NOMO-1 treated with dmso at 0.1 percent for 144 hours (cell line): ENCODE results near the gene CFAP43.
"Not testable (repeated sequence)": the region's sequence is repeated elsewhere in the genome, so short reads cannot be mapped to it uniquely, and the experiment has no call there.

ENCODE experiments used
- DNase-seq: peaks from one replicate; lab custom pipeline; 2025; ENCODE audit not compliant: unreplicated experiment; lab: John Stamatoyannopoulos, UW

The CFAP43 gene

DNA sequence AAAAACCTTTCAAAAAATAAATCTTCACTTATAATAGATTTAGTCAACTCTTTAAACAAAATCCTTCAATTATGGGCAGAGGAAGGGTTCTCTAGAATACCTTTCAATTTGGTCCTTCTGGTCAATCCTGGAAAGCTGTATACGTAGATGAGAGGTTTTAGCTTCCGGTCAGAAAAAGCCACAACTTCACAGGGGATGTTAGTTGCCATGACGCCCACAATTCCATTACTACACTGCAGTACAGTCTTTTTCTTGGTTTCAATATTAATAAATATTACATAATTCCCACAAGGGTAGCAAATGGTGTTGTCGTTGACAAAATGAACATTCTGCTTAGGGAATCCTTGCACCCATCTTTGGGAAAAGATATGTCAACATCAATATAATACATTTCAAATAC is 1.7 kb downstream of the CFAP43 start:
- no peak for DNase-seq

DNA sequence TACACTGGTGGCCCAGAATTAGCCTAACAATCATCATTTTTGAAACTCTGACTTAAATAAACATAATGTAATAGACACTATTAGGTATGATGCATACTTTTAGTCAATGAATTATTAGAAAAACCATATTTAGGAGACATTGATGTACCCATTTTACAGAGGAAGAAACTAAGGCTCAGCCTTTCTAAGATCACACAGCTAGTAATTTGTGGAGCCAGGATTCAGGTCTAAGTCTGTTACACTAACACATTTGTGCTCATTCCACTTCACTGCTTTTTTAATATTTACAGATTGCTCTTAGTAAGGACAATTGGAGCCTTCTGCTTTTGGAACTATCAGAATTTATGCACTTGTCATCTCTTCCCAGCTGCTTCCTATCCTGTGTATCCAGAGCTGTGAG is 8.9 kb downstream of the CFAP43 start:
- no peak for DNase-seq

DNA sequence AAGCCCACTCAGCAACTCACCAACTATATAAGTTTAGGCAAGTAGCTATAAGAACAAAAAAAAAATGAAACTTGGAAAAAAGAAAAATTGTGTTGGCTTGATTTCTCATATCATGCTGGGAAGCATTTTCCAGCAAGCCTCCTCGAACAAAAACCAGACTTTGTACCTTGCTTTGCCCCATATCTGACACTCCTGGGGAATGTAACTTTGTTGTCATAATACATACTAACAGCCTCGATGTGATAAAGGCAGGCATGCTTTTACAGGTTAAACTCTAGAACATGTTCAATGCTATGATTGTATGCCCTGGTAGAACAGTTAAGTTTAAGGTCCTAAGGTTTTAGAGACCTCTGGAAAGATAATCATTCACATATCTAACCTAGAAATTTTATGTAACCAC is 11.6 kb downstream of the CFAP43 start:
- DNase-seq = no peak

DNA sequence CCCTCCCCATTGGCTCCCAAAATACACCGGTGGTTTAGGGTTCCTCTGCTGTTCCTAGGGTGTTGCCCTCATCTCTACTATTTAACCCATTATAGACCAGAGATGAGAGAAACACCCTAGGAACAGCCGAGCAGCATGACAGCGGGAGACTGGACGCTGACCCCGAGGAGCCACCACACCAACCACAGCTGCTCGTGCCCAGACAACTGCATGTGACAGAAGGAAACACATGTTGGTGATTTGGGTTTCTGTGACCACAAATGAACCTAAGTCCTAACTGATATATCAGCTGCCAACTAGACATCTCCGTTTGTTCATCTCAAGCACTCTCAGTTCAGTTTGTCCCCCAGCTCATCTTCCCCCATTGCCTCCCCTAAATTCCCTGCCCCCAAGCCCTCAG is 13.4 kb downstream of the CFAP43 start:
- no peak for DNase-seq

DNA sequence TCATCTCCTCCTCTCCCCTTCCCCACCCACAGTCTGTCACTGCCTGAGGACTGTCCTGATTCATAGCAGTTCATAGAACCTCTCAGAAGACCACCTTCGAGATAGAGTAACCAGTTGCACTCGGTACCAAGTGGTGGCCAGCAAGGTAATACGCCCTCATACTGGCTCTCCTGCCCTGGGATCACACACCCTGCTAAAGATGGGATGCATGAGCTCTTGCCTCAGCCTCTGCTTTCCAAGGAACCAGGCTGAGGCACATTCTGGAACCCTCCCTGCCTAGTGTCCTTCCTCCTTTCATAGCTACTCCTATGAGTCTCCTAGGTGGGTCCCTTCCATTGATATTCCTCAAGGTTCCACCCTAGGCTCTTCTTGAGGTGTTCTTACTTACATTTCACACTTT is 15.5 kb downstream of the CFAP43 start:
- no peak for DNase-seq

DNA sequence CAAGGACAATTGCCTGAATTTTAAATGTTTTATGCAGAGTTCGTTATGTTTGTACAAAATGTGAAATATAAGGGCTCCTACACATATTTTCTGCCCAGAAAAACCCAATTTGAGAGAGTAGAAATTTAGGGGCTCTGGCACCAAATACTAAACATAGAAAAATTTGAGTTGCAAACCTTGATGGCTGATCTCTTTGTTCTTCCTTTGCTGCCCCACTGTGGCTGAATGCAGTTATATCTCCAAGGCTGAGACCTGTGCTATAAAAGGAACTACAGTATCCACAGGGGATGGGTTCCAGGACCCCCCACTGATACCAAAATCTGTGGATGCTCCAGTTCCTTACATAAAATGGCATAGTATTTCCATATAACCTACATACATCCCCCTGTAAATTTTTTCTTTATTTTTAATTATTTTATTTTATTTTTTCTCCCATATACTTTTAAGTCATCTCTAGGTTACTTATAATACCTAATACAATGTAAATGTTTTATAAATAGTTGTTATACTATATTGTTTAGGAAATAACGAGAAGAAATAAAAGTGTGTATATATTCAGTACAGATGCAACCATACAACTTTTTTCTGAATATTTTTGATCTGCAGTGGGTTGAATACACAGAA is 22.5 kb downstream of the CFAP43 start:
- no peak for DNase-seq

DNA sequence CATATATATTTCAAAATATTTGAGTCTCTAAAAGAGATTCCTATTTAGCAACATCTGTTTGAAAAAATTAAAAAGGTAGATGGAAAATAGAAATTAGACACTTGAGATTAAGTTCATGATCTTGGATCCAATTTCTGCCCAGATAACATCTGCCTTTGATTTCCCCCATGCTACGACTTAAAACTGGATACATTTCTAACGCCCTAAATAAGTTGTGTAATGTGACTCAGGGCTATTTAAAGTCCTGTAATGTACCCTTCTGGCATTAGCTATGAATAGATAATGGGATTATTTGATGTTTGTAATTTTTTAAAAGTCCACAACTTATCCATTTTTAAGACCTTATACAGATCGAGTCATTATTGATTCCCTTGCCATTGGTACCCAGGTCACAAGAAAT is 23.4 kb downstream of the CFAP43 start:
- DNase-seq = no peak

DNA sequence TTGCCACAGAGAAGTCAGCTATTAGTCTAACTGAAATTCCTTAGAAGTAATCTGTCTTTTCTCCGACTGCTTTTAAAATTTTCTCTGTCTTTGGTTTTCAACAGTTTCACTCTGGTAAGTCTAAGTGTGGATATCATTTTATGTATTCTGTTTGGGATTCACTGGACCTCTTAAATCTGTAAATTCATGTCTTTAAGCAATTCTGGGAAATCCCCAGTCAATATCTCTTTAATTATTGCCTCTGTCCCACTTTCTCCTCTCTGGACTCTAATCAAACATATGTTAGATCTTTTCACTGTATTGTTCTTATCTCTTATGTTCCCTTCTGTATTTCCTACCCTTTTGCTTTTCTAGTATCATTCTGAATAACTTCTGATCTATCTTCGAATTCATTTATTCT is 29.9 kb downstream of the CFAP43 start:
- no peak for DNase-seq

DNA sequence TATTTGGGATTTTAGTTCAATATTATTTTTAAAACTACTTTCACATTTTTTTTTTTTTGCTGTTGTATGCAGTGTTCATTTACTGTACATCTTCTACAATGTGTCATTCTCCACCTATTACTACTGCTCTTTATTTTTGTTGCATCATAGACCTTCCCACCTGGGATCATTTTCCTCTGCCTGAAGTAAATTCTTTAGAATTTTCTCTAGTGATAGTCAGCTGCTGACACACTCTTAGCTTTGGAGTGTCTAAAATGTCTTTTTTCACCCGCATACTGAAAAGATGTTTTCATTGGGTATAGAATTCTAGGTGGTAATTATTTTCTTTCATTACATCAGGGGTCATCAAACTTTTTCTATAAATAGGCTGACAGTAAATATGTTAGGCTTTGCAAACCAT is 30.5 kb downstream of the CFAP43 start:
- DNase-seq = no peak

DNA sequence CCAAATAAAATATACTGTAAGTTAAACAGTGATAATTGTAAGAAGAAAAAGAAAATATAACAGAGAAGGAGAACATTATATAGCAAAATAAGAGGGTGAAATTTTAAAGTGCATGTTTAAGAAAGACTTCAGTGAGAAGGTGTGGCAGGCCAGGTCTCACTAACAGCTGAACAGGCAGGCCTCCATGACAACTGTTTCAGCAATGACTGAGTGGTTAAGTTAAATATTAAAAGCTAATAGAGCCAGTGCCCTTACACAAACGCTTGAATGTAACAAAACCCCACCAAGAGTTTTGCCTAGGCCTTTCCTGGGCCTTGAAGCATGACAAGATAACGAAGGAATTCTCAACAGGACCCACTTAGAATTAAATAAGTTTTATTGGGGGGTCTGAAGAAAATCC is 32.6 kb downstream of the CFAP43 start:
- no peak for DNase-seq

DNA sequence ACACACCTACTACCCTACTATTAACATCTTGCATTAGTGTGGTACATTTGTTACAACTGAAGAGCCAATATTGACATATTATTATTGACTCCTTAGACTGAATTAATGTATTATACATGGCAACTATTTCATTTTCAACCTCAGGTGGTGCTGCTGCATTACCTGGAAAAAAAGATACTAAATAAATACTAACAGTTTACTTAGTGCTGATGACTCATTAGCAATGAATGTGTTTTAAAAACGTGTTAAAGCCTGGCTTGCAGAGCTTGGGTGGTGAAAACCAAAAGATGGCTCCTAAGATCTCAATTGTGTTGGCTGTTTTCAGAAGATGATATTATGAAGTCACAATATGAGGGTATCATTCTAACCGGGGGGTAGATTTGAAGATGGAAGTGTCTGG is 34.8 kb downstream of the CFAP43 start:
- DNase-seq = no peak

DNA sequence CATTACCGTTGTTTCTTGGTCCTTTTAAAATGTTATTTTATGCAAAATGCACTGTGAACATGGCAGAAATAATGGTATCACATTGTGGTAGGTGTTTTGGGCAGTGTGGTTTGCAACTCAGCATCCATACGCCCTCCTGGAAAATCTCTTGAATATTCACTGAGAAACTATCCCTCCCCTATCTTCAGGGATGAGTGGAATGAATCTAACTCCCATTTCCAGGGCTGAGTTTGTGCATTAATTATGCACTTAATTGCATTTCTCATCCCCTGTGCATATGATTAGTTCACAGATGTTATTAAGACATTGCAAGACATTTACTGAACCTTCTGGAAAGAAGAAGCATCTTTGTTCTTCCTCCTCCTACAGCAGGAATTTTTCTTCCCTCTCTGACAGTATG is 36.5 kb downstream of the CFAP43 start:
- DNase-seq = no peak

DNA sequence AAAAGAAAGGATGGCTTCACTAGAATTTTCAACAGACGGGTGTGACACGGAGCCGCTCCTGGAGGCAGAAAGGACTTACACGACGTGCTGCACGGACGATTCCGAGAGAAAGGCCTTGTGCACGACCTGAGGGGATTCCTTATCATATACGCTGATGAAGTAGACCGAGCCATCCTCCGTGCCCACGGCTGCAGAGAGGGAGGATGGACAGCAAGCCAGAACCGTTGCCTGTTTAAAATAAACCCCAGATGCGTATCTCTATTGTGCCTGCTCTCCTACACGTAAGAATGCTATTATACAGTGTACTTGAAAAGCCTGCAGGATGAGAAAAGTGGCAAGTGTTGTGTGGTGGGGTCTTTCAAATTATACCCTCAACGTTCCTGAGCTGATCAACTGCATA is 38.4 kb downstream of the CFAP43 start:
- DNase-seq = no peak

DNA sequence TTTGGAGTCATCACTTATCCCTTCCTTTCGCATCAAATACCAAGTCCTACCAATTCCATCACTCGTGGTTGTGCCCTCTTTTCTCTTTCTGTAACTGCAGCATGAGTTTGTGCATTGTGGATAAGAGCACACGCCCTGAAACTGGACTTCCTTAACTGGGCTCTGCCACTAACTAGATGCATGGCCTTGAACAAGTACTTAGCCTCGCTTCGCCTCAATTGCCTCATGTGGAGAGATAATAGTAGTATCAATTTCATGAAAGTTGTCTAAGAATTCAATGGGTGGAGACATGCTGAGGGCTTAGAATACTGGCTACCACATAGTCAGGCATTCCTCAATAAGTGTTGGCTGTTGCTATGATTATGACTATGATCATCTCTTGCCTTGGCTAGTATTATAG is 41.5 kb downstream of the CFAP43 start:
- DNase-seq = no peak

DNA sequence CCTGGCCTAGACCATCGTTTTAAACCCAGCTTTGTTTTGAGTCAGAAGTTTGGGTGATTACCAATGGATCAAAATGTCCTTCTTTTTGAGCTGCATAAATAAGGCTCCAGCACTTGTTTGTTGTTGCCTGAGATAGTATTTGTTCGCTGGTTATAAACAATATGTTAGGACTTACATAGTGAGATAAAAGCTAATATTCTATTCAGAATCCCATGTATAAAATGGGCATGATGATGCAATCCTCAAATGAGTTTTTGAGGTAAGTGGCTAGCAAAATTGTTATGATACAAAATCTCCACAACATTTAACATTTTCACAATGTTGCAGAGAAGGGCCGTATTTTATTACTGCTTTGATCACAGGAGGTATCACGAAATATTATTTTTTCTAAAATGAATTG is 48.5 kb downstream of the CFAP43 start:
- no peak for DNase-seq

DNA sequence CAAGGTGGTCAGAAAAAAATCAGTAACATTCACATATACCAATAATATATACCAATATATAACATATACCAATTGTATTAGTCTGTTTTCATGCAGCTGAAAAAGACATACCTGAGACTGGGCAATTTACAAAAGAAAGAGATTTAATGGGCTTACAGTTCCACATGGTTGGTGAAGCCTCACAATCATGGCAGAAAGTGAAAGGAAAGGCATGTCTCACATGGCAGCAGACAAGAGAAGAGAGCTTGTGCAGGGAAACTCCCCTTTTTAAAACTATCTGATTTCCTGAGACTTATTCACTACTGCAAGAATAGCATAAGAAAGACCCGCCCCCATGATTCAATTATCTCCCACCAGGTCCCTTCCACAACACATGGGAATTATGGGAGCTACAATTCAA is 58.0 kb downstream of the CFAP43 start:
- not testable (repeated sequence) for DNase-seq

DNA sequence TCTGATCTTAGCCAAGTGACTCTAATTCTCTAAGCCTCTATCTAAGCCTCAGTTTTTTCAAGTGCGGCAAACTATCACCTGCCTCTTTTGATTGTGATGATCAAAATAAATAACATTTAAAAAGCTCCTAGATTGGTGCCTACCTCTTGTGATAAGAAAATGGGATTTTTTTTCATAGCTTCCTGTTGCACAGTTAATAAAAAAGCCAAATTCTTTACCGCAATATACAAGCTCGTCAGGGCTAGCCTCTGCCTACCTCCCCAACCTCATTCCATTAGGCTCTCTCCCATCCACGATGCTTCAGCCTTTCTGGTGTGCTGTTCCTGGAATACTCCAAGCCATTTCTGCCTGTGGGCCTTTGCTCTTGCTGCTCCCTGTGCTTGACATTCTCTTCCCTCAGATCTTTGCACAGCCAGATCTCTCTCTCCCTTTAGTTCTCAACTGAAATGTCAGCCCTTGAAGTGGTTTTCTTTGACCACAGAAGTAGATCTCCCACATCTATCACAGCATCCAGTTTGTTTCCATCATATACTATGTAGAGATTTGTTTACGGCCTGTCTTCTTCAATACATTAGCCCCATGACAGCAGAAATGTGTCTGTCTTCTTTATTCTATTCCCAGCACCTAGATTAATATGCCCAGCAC is 61.4 kb downstream of the CFAP43 start:
- no peak for DNase-seq

DNA sequence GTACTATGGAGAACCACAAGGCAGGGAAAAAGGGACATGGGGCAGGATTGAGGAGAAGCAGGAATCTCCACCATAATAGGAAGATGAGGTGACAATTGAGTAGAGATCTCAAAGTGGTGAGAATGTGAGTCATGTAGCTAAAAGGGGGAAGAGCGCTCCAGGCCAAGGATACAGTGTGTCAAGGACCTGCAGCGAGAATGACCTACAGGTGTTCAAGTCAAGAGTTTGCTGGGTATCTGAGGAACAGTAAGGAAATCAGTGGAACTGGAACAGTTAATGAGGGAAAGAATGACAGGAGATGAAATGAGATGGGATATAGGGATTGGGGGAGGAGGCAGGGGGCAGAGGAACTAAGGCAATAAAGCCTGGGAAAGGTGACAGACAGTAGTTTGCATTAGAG is 76.6 kb downstream of the CFAP43 start:
- DNase-seq = no peak

DNA sequence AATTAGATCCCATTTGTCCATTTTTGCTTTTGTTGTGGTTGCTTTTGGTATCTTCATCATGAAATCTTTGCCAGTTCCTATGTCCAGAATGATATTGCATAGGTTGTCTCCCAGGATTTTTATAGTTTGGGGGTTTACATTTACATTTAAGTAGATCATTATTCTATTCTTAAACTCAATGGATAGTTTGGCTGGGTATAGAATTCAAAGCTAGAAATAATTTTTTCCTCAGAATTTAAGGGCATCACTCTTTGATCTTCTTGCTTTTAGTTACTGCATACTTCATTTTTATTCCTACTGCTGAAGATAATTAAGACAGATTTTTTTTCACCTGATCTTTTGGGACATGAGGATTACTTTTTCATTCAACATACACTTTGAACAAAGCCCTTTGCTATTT is 80.4 kb downstream of the CFAP43 start:
- DNase-seq = no peak

DNA sequence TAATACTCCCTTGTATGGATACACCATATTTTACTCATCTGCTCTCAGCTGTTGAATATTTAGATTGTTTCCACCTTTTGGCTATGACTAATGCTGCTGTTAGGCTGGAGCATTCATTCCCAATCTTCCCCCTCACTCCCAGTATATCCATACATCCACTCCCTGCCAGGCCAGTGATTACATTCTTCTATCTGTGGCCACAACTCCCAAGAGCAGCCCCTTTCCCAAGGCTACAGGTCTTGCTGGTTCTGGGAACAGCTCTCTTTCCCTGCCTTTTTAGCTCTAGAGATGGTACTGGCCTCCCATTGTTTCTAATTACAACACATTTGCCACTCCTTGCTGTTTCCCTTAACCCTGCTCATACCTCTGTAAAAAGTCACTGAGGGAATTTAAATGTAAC is 82.0 kb downstream of the CFAP43 start:
- DNase-seq = no peak

DNA sequence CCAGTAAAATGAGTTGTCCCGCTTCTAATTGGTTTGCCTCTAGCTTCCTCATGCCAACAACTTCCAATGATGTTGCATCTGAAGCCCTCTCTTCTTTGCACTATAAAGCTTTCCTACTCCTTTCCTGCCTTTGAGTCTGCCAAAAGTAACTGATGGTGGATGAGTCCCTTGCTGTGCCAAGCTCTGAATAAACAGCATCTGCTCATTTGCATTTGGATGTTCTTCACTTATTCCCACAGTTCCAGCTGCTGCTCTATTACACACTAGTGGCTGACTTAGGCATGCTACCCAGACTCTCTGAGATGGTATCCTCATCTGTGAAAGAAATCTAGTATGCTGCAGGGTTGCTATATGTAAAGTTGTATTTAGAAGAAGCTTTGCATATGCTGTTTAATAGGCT is 85.3 kb downstream of the CFAP43 start:
- DNase-seq = no peak

DNA sequence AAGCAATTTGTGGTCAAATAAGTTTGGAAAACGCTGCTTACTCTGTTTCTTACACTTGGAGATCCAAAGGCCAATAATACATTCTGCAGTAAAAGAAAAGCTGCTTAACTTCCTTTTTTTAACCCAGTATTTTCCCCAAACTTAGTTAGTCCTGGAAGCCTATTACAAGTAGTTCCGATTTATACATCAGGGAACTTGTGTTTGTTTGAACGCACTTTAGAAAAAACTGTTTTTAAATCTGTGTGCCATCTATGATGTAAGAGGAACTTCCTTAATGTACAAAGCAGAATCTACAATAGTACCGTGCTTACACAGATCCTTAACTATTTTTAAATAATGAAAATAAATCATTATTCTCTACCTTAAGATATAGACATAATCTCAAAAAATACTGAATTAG is 87.2 kb downstream of the CFAP43 start:
- DNase-seq = no peak

DNA sequence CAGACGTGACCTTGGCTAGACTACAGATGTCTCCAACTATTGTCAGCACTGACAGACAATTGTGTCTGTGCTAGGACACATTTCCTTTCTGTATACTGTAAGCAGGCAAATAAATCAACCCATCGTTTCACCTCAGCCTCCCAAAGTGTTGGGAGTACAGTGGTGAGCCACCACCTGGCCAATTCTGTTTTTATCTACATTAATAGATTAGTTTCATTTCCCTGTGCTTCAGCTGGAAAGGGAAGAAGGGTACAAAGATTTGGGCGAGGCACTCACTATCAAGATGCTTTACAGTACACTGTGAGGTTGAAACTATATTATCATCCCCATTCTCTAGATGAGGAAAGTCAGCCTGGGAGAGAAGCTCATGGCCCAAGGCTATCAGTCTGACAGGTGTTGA is 88.3 kb downstream of the CFAP43 start:
- DNase-seq = no peak
